DMS114 treated with DMSO at 0.1 percent for 48 hours (cell line): ENCODE measurements around the gene VPS13D.

Experiments
- DNase-seq: peaks from one replicate; lab custom pipeline; 2025; ENCODE audit not compliant: unreplicated experiment; lab: John Stamatoyannopoulos, UW

The VPS13D gene

GRCh38 chr1:12229835-12230548, at the start of gene VPS13D:
Gene VPS13D, plus strand, starts transcription at chr1:12230030. Its CDS starts 4,237 bp downstream, at chr1:12234267.
- DNase-seq = peak; percentile 50

GRCh38 chr1:12180315-12180714, 49.5 kb upstream of the VPS13D start:
- DNase-seq = no peak

- no peak for DNase-seq
Observed at GRCh38 chr1:12180903-12181302, 48.9 kb upstream of the VPS13D start.

GRCh38 chr1:12181568-12181967, 48.3 kb upstream of the VPS13D start:
- no peak for DNase-seq

GRCh38 chr1:12182410-12182984, 47.3 kb upstream of the VPS13D start:
- DNase-seq = no peak

GRCh38 chr1:12183095-12183794, 46.6 kb upstream of the VPS13D start:
- no peak for DNase-seq

- no peak for DNase-seq
Observed at GRCh38 chr1:12184008-12184681, 45.7 kb upstream of the VPS13D start.

- no peak for DNase-seq
Observed at GRCh38 chr1:12185036-12185917, 44.6 kb upstream of the VPS13D start.

- DNase-seq = no peak
Observed at GRCh38 chr1:12185918-12186678, 43.7 kb upstream of the VPS13D start.

- no peak for DNase-seq
Observed at GRCh38 chr1:12186679-12186985, 43.2 kb upstream of the VPS13D start.

GRCh38 chr1:12188115-12188514, 41.7 kb upstream of the VPS13D start:
- no peak for DNase-seq

- no peak for DNase-seq
Observed at GRCh38 chr1:12188657-12189327, 41.0 kb upstream of the VPS13D start.

- DNase-seq = no peak
Observed at GRCh38 chr1:12189328-12189682, 40.5 kb upstream of the VPS13D start.

GRCh38 chr1:12191242-12192032, 38.4 kb upstream of the VPS13D start:
- no peak for DNase-seq

- DNase-seq = no peak
Observed at GRCh38 chr1:12194666-12195216, 35.1 kb upstream of the VPS13D start.

- DNase-seq = no peak
Observed at GRCh38 chr1:12195416-12195815, 34.4 kb upstream of the VPS13D start.

GRCh38 chr1:12196641-12197482, 33.0 kb upstream of the VPS13D start:
- DNase-seq = no peak

GRCh38 chr1:12197483-12197880, 32.3 kb upstream of the VPS13D start:
- no peak for DNase-seq
